Embryonic facial prominence (tissue), 1 donor: ENCODE data around the gene HCRTR1.
A peak's percentile ranks its signal among the peaks of the same experiment; 100 is the strongest.

ENCODE experiments used
- DNase-seq: peaks from one replicate; pipeline ENCODE4 v3.0.0-alpha.2; 2016; ENCODE audit errors: extremely low spot score

Gene HCRTR1

DNA sequence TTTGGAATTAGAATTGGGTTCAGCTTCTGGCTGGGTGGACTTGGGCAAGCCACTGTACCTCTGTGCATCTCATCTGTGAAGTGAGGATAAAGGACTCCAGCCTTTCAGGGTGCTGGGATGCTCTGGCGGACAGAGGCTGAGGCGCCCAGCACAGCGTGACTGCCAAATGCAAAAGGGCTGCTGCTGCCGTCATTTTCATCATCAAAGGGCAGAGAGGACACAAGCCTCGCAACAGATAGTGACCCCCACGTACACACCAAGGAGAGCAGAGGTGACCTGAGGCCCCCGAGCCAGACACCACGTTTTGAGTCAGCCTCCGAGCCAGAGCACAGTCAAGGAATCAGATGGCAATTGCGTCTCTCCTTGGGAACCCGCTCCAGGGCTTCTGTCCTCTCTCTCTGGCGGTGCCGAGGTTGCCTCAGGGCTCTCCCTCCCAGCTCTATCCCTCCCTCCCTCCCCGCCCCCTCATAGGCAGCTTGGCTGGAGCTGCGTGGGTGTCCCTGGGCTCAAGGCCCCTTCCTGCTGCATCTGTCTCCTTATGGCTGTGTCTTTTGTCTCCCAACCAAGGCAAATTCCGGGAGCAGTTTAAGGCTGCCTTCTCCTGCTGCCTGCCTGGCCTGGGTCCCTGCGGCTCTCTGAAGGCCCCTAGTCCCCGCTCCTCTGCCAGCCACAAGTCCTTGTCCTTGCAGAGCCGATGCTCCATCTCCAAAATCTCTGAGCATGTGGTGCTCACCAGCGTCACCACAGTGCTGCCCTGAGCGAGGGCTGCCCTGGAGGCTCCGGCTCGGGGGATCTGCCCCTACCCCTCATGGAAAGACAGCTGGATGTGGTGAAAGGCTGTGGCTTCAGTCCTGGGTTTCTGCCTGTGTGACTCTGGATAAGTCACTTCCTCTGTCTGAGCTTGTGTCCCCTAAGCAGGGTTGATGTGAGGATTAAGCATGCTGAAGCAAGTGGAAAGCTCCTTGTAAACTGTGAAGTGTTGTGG, 9.0 kb downstream of the HCRTR1 start:
- no peak for DNase-seq

DNA sequence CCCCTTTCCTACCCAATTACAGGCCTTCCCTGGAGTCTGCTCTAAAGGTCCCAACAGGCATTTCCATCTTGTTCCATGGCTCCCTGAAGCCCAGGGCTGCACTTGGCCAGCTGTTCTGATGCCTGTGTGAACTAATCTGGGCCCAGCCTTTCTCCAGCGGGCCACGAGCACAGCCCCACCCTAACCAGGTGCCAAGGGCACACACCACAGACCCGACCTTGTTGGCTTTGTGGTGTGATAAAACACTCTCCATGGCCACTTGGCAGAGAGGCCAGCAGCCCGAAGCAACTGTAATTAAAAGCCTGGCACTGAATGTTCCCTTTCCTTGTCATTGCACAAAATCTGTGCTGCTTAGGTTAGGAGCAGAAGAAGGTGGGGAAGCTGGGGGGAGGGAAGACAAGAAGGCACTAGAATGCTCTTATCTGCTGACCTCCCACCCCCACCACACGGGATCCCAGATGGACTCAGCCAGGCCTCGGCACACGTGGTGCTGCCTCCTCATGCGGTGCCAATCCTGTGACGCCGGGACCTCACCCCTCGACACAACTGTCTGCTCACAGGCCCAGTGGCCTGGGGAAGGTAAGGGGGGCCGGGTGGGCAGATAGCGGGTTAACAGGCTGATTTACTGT, 9.9 kb downstream of the HCRTR1 start:
- DNase-seq: no peak

DNA sequence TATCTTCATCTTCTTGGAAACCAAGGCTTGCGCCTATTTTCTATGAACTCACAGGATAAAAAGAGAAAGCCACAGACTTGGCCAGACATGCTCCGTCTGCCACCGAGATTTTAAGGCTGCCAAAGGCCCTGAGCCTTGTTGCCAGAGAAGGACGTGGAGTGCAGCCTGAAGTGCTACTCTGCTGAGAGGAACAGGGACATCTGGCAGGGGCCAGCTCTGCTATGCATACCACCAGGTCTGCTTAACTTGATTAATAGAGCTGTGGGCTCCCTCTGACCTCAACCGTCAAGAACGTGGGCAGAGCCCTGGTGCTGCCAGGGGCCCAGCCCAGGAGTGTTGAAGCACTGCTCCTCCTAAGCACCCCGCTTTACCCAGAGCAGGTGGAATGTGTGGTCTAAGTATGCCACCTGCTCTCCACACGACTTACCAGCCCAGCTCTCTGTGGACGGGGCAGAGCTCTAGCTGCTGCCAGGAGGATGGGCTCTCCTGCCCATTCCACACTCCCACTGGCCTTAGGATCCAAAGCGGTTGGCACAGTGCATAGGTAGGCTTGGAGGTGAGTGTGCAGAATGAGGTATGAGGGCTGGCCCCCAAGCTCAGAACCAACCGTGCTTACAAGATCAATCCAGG, 10.6 kb downstream of the HCRTR1 start:
- DNase-seq: no peak

DNA sequence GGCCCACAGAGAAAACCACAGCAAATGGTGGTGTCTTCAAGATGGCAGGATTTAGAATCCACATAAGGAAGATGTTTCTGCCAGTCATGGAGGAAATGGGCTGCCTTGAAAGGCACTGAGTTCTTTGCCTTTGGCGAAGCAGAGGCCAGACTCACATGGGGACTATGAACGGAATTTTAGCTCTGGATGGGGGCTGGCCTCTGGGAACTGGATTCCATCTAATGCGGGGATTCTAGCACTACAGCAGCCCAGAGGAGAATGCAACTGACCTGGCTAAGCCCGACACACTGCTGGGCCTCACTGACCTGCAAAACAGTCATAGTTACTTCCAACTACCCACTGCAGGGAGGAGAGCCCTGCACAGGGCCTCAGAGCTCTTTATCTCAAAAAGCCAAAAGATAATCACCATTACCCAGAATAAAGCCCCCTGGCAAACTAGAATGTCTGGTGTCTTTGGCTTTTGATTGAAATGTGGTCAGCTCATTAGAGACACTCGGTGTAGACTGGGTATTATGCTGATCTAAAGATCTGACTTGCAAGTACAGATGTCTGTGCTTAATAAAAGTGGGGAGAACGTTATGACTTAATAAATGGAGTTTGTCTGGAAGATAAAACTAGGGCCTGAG, 11.6 kb downstream of the HCRTR1 start:
- DNase-seq: no peak

DNA sequence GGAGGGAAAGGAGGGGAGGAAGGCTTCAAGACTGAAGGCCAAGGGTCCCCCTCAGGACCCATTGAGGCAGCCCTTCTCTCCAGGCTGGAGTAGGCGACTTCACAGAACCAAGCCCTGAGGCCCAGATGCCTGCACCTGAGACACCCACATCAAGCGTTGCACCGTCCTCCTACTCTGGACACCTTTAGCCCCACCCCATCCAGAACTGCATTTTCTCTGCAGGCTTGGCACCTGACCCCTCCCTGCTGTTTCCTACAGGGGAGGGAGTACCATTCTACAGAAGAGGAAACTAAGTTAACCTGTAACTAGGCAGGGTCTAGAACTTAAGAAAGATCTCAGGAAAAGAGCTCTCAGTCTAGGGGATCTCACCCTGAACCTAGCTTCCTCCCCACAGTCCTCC, 15.2 kb downstream of the HCRTR1 start:
- no peak for DNase-seq

DNA sequence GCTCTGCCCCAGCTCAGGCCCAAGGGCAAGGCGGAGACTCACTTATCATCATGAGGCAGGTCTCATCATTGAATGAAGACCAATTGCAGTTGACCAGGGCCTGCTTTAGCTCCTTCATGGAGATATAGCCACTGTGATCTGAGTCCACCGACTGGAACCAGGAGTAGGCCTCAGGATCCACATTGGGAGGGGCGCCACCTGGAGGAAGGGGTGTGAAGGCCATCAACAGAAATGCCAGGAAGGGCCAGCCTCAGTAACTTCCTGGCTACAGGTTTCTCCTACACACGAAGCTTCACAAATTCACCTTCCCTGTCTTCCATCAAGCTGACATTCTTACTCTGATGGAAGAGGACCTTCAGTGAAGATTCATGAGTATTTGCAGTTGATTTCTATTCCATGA, 15.6 kb downstream of the HCRTR1 start:
- DNase-seq: no peak

DNA sequence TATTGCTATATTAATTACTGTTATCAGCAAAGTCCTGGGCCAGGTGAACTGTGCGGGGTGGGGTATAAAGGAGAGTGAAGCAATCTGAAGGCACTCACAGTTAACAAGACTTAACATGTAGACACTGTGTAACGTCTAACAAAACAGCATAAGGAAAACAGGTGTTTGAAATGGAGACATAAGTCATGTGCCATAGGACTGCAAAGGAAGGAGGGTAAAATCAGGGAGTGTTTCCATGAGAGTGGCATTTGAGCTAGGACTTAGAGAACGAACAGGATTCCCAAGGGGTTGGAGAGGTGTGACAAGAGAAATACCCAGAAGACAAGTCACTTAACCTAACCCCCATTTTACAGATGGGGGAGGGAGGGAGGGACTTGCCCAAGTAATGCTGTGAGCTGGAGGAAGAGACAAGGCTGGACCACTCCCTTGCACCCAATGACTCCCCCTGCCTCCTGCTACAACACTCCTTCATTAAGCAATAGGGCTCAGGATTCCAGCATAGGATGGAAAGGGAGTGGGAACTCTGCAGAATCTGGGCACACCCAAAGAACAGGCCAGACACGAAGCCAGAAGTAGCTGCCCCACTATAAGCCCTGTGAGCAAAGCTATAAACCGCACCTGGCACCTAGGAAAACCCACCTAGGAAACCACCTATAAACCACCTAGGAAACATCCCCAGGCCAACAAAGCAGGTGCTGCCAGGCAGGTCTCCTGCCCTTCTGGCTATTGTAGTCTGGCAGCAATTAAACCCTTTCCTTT, 20.6 kb downstream of the HCRTR1 start:
- no peak for DNase-seq

DNA sequence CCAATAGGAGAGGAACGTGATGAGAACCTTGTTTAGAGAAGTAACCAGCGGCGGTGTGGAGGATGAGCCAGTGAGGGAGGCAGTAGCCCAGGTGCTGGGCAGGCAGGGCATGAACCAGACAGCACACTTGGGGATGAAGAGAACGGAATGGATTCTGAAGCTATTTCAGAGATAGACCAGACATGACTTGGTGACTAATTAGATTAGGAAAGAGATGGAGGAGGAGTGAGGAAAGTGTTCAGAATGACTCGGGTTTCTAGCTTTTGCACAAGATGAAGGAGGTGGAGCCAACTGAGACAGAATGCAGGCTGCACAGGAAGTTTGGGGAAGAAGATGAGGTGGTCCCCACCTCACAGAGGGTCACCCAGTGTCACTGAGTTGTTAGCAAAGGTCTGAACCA, 22.1 kb downstream of the HCRTR1 start:
- no peak for DNase-seq

DNA sequence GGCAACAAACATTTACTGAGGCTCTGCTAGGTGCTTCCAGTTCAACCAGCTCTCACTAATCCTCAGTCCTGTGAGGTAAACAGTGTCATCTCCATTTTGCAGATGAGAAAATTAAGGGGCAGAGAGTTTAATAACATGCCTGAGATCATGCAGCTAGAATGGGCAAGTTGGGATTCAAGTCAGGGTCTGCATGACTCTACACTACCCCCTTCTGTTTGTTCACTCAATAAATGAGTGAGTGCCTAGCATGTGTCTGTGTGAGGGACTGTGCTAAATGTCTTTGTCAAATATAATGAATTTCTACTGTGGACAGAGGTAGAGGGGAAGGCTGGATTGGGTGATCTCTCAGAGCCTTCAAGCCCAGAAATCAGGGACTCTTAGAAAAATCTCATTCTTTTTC, 22.7 kb downstream of the HCRTR1 start:
- DNase-seq: no peak

DNA sequence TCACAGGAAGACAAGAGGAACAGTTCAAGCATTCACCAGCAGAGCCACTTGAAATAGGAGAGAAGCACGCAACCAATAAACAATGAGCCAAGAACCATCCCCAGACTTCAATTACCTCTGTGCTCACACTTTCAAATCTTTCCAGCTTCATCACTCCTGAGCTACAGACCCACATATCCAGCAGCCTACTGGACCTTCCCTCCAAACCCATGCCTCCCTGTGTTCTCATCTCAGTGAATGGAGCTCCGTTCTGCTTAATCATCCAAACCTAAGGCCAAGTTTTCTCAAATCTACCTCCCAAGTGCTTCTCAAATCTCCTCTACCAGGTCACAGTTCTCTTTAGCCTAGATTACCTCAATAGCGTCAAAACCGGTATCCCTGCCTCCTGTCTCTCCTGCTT, 23.5 kb downstream of the HCRTR1 start:
- no peak for DNase-seq

DNA sequence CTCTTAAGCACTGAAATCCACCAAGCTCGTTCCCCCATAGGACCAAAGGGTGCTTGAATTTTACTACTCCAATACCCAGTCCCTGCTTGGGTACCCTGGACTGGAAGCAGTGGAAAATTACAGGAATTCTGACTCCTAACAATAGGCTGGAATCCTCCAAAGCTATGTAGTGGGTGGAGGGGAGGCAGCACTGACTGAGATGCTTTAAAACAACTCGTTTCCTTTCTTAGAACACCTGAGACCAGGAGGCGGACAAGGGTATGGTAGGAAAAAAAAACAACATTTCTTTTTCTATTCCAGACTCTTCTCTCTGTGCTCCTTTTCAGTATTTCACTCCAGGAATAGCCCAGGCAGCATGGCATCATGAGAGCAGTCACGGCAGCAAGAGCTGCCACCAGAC, 24.9 kb downstream of the HCRTR1 start:
- DNase-seq: no peak

DNA sequence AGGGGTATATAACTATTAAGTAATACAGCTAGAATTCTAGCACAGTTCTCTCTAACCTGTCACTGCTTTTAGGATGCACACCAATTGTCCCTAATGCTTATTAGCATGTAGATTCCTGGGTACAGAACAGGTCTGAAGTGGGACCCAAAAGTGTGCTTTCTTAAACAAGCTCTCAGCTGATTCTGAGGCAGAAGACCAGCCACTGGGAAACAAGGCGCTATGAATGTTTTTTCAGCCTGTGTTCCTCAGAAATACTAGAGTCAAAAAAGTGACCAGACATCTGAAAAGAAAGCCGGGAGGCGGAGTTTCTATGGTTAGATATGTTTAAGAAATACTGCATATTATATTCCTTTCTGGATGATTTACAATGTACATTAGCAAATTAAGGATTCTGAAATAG, 25.4 kb downstream of the HCRTR1 start:
- no peak for DNase-seq

DNA sequence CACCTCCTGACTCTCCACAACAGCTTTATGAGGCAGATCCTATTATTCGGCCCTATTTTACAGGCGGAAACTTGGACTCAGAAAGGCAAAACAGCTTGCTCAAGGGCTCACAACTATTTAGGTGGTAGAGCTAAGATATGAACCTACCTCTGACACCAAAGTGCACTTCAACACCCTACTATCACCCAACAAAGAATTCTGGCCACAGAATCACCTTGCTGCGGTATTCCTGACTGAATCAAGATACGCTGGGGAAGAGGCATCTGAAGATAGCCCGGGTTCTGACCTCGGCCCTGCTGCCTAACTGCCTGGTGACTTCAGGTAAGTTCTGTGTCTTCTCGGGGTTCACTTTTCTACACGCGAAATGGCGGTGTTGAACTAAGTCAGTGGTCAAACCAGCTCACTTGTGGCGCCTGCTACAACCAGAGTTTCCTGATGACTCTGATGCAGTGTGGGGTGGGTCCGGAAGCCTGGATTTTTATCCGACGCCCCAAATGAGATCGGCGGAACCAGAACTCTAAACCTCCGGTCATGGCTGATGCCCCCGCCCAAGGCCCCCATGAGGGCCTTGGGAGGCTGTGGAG, 26.6 kb downstream of the HCRTR1 start:
- no peak for DNase-seq

DNA sequence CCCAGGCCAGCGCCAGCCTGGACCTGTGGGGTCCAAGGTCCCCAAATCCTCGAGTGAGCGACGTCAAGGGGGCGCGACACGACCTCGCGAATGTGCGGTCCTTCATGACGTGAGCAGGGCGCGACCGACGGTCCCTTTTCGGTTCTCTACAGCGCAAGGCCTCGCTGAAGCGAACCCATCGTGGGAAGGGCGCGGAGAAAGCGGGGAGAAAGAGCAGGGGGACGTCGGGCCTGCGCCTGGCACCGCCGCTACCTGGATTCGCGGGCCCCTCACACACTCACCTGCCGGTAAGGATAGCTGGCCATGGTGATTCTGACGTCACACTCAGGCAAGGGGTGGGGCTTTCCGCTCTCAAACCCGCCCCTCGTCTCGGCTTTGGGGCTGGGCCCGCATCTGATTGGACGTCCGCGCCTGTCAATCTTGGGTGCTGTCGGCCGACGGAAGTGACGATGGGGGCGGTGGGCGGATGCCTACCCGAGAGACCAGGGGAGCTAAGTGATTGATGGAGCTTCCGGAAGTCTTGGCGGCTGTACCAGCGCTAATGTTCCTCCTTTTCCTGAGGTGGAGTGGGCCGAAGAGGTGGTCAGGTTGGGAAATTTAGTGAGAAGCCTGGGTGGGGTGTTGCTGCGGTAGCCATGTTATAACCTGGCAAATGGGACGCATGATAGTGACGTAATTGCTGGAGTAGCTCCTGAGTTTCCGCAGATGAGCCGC, 27.2 kb downstream of the HCRTR1 start, which contains the start of gene PEF1:
Gene PEF1, minus strand, starts transcription at position 317 of the 714 bp plus-strand sequence. Its CDS starts 12 bp downstream, at position 305.
- peak; percentile 98 for DNase-seq

DNA sequence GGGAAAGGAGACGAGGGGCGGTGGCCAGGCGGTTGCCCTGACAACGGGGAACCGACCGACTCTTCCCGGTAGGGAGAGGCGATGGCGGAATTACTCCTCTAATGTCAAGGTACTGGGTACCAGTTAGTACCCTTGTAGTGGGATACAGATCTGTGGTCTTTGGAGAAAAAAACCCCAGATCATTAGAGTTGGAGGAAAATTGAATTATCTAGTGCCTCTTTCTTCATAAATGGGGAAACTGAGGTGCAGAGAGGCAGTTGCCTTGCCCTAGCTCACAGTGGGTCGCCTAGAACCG, 27.7 kb downstream of the HCRTR1 start:
- DNase-seq: no peak

DNA sequence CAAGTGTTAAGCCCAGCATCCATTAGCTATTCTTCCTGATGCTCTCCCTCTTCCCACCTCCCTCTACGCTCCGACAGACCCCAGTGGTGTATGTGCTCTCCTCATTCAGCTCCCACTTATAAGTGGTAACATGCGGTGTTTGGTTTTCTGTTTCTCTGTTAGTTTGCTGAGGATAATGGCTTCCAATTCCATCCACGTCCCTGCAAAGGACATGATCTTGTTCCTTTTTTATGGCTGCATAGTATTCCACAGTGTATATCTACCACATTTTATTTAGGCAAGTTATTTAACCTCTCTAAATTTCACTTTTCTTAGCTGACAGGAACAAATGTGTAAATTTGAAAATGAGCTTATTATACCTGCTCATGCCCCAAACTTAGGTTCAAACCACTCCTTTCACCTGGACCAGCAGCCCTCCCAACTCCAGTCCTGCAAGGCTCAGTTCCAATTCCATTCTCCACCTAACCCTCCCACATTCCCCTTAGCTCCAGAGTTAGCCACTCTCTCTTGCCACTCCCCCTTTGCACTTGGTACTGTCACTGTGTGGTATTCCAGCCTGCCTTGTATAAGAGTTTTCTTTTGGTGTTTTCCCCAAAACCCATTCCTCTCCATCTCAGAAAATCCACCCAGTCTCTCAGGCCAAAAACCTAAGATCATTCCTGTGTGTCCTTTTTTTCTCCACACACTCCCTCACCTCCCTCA, 28.9 kb downstream of the HCRTR1 start:
- no peak for DNase-seq

DNA sequence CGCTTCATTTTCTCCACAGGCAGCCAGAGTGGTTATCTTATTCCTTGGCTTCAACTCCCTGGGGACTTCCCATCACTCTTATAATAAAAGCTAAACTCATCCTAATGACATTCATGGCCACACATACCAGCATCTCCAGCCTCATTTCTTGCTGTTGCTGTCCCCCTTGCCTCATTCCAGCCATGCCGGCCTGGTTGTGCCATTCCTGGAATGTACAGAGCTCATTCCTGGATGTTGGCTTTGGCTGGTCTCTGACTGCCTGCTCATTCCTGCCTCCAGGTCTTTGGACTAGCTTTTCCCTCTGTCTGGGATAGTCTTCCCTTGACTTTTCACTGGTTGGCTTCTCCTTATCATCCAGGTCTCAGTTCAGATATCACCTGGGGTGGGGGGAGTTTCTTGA, 29.6 kb downstream of the HCRTR1 start:
- DNase-seq: no peak

DNA sequence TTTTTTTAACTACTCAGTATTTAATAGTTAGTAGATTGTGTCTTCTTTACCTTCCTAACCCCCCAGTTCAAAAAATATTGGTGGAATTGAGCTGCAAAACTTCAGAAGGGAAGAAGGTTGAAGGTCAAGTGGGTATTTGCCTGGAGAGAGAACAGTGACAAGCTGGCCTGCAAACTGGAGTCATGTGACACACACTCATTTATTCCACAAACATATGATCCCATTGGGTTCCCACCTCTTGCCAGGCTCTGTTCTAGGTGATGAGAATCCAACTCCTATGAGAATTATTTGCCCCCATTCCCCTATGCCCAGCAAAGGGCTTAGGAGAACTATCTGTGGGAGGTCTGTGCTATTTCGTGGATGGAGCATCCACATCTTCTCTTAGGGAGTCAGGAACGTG, 30.7 kb downstream of the HCRTR1 start:
- DNase-seq: no peak

DNA sequence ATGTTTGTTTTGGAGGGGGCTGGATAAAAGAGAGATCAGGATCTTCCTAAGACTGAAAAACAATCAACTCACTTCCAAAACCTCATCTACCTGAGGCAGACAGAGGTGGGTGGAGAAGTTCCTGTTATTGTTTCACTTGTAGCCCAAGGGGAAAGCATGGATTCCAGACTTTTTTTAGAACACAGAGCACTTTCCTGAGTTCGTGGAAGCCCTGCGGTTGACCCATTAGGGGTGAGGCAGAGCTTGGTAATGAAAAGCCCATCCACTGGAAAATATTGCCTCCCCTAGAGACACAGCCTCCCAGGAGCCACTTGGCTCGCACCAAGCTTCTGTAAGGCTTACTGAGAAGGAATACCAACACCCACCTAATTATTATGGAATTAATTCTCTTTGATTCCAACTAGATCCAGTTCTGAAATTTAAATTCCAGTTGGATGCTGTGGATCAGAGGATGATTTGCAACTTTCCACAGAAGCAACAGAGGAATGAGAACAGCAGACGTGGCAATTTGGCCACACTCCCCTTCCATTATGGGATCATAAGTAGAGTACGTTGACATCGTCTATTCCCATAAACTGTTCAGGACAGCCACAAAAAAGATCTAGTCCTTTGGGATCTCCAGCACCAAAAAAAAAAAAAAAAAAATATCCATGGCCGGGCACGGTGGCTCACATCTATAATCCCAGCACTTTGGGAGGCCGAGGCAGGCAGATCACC, 31.3 kb downstream of the HCRTR1 start:
- no peak for DNase-seq
